Smooth muscle cell (in vitro differentiated cells): Measurements from ENCODE around the gene RPL37A. TPM values are rescaled to one million over a fixed set of nuclear protein-coding genes. Genes with fewer than 3 reads are reported as not detected.

Source experiments
- DNase-seq: peaks from one replicate; lab custom pipeline; 2025; ENCODE audit not compliant: unreplicated experiment; lab: John Stamatoyannopoulos, UW
- H2AFZ ChIP-seq: fragments of 200-600 bp; sonication (generic); 2 replicates; pipeline ENCODE4 v1.6.0; 2016; ENCODE audit warnings: antibody characterized with exemption, low read depth, mild to moderate bottlenecking
- H3F3A ChIP-seq: fragments of 200-600 bp; sonication (generic); 2 replicates; pipeline ENCODE4 v1.6.0; 2017; ENCODE audit warnings: antibody characterized with exemption, low read depth
- H3K27ac ChIP-seq: fragments of 200-600 bp; sonication (generic); 2 replicates; pipeline ENCODE4 v1.5.1; 2016; ENCODE audit warnings: low read depth, mild to moderate bottlenecking
- H3K27me3 ChIP-seq: fragments of 200-600 bp; sonication (generic); 2 replicates; pipeline ENCODE4 v1.6.1; 2016; ENCODE audit warnings: low read depth, mild to moderate bottlenecking
- H3K36me3 ChIP-seq: fragments of 200-600 bp; sonication (generic); 2 replicates; pipeline ENCODE4 v1.5.1; 2016; ENCODE audit warnings: low read depth
- H3K4me1 ChIP-seq: fragments of 200-600 bp; sonication (generic); 2 replicates; pipeline ENCODE4 v1.5.1; 2016; ENCODE audit warnings: low read depth
- H3K4me2 ChIP-seq: fragments of 200-600 bp; sonication (generic); 2 replicates; pipeline ENCODE4 v1.6.0; 2016; ENCODE audit warnings: mild to moderate bottlenecking
- H3K4me3 ChIP-seq: fragments of 200-600 bp; sonication (generic); 2 replicates; pipeline ENCODE4 v1.5.1; 2016; ENCODE audit warnings: mild to moderate bottlenecking
- H3K79me2 ChIP-seq: fragments of 200-600 bp; sonication (generic); 2 replicates; pipeline ENCODE4 v1.6.0; 2016; ENCODE audit warnings: low read depth, mild to moderate bottlenecking
- H3K9ac ChIP-seq: fragments of 200-600 bp; sonication (generic); 2 replicates; pipeline ENCODE4 v1.6.0; 2016; ENCODE audit warnings: low read depth
- H3K9me3 ChIP-seq: fragments of 200-600 bp; sonication (generic); replicated peaks from 2 replicates; pipeline ENCODE4 v1.5.1; 2016; ENCODE audit warnings: low read depth
- H4K20me1 ChIP-seq: fragments of 200-600 bp; sonication (generic); 2 replicates; pipeline ENCODE4 v1.6.0; 2016; ENCODE audit warnings: low read depth
- WGBS: methylation state at CpG from one replicate; pipeline ENCODE4 v1.1.7; 2016; ENCODE audit warnings: low lambda C conversion rate; 5-methylcytosine and 5-hydroxymethylcytosine counted together
- polyA plus RNA-seq: library from polyadenylated mRNA; unstranded; fragments of >200 nt; fragmentation: Nextera tagmentation; extraction: Ambion mirVana; gene quantifications from 2 replicates; pipeline ENCODE4 v1.2.1, GENCODE V29; 2016
- total RNA-seq: library from RNA; depleted of rRNA; stranded (reverse); fragments of >200 nt; gene quantifications from 2 replicates; pipeline ENCODE4 v1.2.3, GENCODE V29; 2014
- TF ChIP-seq, protein P1 (sequence below): fragments of 200-600 bp; sonication (generic); IDR thresholded peaks from 2 replicates; pipeline ENCODE4 v1.5.1; 2017; ENCODE audit warnings: borderline replicate concordance, mild to moderate bottlenecking, antibody characterized with exemption; ENCODE audit not compliant: insufficient read depth, poor library complexity, severe bottlenecking

Gene RPL37A
- total RNA-seq = 1,503 and 1,842 TPM in 2 replicates
- 1,221 and 1,404 TPM in 2 replicates for polyA plus RNA-seq

GRCh38 chr2:216498379-216499352 is at the start of gene RPL37A:
Gene RPL37A (plus strand): TSS chr2:216498844. CDS start chr2:216498875, 31 bp downstream.
- TF ChIP-seq, protein P1, sequence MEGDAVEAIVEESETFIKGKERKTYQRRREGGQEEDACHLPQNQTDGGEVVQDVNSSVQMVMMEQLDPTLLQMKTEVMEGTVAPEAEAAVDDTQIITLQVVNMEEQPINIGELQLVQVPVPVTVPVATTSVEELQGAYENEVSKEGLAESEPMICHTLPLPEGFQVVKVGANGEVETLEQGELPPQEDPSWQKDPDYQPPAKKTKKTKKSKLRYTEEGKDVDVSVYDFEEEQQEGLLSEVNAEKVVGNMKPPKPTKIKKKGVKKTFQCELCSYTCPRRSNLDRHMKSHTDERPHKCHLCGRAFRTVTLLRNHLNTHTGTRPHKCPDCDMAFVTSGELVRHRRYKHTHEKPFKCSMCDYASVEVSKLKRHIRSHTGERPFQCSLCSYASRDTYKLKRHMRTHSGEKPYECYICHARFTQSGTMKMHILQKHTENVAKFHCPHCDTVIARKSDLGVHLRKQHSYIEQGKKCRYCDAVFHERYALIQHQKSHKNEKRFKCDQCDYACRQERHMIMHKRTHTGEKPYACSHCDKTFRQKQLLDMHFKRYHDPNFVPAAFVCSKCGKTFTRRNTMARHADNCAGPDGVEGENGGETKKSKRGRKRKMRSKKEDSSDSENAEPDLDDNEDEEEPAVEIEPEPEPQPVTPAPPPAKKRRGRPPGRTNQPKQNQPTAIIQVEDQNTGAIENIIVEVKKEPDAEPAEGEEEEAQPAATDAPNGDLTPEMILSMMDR = no peak
- Histone ChIP-seq H3K4me2 (peak within 1 kb of the TSS; percentile 94), H3K4me3 (peak within 1 kb of the TSS; percentile 89), H2AFZ (peak within 1 kb of the TSS; percentile 90), H3K9ac (peak within 1 kb of the TSS; percentile 93), H3K36me3 (peaks cover 5% of the 10 kb centered on the region), H3K27me3 (no peaks in the 10 kb centered on the region), H3K9me3 (no peaks in the 10 kb centered on the region), H3K27ac (peak within 1 kb of the TSS; percentile 71), H4K20me1 (peaks cover 49% of the 10 kb centered on the region), H3F3A (peaks cover 20% of the 10 kb centered on the region), H3K79me2 (peaks cover 40% of the 10 kb centered on the region), H3K4me1 (peaks cover 30% of the 10 kb centered on the region)
- peak; percentile 52 for DNase-seq
- WGBS = 3% methylated on average over 54 of the region's 54 CpGs

- Histone ChIP-seq H2AFZ (no peak overlapping the region), H3K4me1 (no peaks in the 10 kb centered on the region), H3K27me3 (no peaks in the 10 kb centered on the region), H3K4me3 (no peak overlapping the region), H3F3A (no peaks in the 10 kb centered on the region), H3K79me2 (no peaks in the 10 kb centered on the region), H3K27ac (no peak overlapping the region), H4K20me1 (no peaks in the 10 kb centered on the region), H3K36me3 (peaks cover 52% of the 10 kb centered on the region), H3K9me3 (no peaks in the 10 kb centered on the region), H3K4me2 (no peak overlapping the region), H3K9ac (no peak overlapping the region)
- TF ChIP-seq, protein P1 = no peak
- DNase-seq = no peak
These were observed 48.3 kb upstream of the RPL37A start for GRCh38 chr2:216450346-216450745.

DNA sequence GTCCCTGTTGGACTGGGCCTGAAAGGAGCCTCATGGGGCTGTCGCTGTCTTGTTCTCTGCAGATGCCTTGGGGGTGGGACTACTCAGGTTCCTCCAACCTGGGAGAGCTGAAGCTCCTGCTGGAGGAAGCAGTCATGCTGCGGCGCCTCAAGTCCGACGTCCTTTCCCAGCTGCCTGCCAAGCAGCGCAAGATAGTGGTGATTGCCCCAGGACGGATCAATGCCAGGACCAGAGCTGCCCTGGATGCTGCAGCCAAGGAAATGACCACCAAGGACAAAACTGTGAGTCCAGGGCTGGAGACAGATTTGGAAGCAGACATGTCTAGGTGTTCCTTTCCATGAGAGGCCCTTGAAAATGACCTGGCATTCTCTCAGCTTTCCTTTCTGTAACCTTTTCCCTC is 47.9 kb upstream of the RPL37A start:
- peaks cover 52% of the 10 kb centered on the region for H3K36me3 ChIP-seq
- no peak for DNase-seq
- H3K9me3 ChIP-seq = no peaks in the 10 kb centered on the region
- no peak overlapping the region for H3K27ac ChIP-seq
- no peak overlapping the region for H3K4me3 ChIP-seq
- TF ChIP-seq, protein P1 = no peak
- H3K9ac ChIP-seq = no peak overlapping the region
- WGBS = 93% methylated on average over 7 of the region's 7 CpGs
- H3K4me2 ChIP-seq = no peak overlapping the region
- no peaks in the 10 kb centered on the region for H3K27me3 ChIP-seq
- no peaks in the 10 kb centered on the region for H4K20me1 ChIP-seq
- H3K4me1 ChIP-seq = no peaks in the 10 kb centered on the region
- H3K79me2 ChIP-seq = no peaks in the 10 kb centered on the region
- no peaks in the 10 kb centered on the region for H3F3A ChIP-seq
- no peak overlapping the region for H2AFZ ChIP-seq
